Measurements from ENCODE around the gene PHACTR2. TPM values are rescaled to one million over a fixed set of nuclear protein-coding genes. Genes with fewer than 3 reads are reported as not detected.

PHACTR2 gene
- total RNA-seq, 1 donor from 2014 or later = 110 TPM

- no peak for DNase-seq (ENCODE audit: low spot score)
- H3K4me1 Mint-ChIP-seq (ENCODE audit: low read depth) = peaks cover 87% of the 10 kb centered on the region
- H3K27ac Mint-ChIP-seq (ENCODE audit: unreplicated experiment) = peak overlapping the region; percentile 58
- no peak overlapping the region for H3K4me3 Mint-ChIP-seq (ENCODE audit: unreplicated experiment)
- H3K27me3 Mint-ChIP-seq (ENCODE audit: low read depth) = no peaks in the 10 kb centered on the region
- no peak for TF ChIP-seq CTCF (IDR thresholded peaks at IDR 0.05)
- H3K9me3 Mint-ChIP-seq (ENCODE audit: low read depth) = peaks cover 3% of the 10 kb centered on the region
- peaks cover 2% of the 10 kb centered on the region for H3K36me3 Mint-ChIP-seq (ENCODE audit: low read depth)
Observed at GRCh38 chr6:143699430-143699825, 21.7 kb downstream of the PHACTR2 start.

GRCh38 chr6:143700684-143701348 lies 23.1 kb downstream of the PHACTR2 start:
- no peaks in the 10 kb centered on the region for H3K27me3 Mint-ChIP-seq (ENCODE audit: low read depth)
- H3K9me3 Mint-ChIP-seq (ENCODE audit: low read depth) = peaks cover 3% of the 10 kb centered on the region
- peak; percentile 21 for TF ChIP-seq CTCF (IDR thresholded peaks at IDR 0.05)
- DNase-seq (ENCODE audit: low spot score) = no peak
- H3K36me3 Mint-ChIP-seq (ENCODE audit: low read depth) = peaks cover 6% of the 10 kb centered on the region
- H3K27ac Mint-ChIP-seq (ENCODE audit: unreplicated experiment) = peak overlapping the region; percentile 76
- H3K4me3 Mint-ChIP-seq (ENCODE audit: unreplicated experiment) = peak overlapping the region; percentile 49
- H3K4me1 Mint-ChIP-seq (ENCODE audit: low read depth) = peaks cover 77% of the 10 kb centered on the region

- Mint-ChIP-seq H3K9me3 (ENCODE audit: low read depth) (peaks cover 6% of the 10 kb centered on the region), H3K27me3 (ENCODE audit: low read depth) (no peaks in the 10 kb centered on the region), H3K4me3 (ENCODE audit: unreplicated experiment) (peak overlapping the region; percentile 35), H3K27ac (ENCODE audit: unreplicated experiment) (peak overlapping the region; percentile 76), H3K36me3 (ENCODE audit: low read depth) (peaks cover 10% of the 10 kb centered on the region), H3K4me1 (ENCODE audit: low read depth) (peaks cover 71% of the 10 kb centered on the region)
- TF ChIP-seq CTCF (IDR thresholded peaks at IDR 0.05) = no peak
- DNase-seq (ENCODE audit: low spot score) = no peak
Observed at GRCh38 chr6:143701349-143702234, 23.8 kb downstream of the PHACTR2 start.

GRCh38 chr6:143705569-143705968 lies 27.8 kb downstream of the PHACTR2 start:
- H3K27ac Mint-ChIP-seq (ENCODE audit: unreplicated experiment) = no peak overlapping the region
- H3K9me3 Mint-ChIP-seq (ENCODE audit: low read depth) = peaks cover 8% of the 10 kb centered on the region
- peaks cover 14% of the 10 kb centered on the region for H3K36me3 Mint-ChIP-seq (ENCODE audit: low read depth)
- no peak for TF ChIP-seq CTCF (IDR thresholded peaks at IDR 0.05)
- no peak for DNase-seq (ENCODE audit: low spot score)
- no peak overlapping the region for H3K4me3 Mint-ChIP-seq (ENCODE audit: unreplicated experiment)
- H3K27me3 Mint-ChIP-seq (ENCODE audit: low read depth) = no peaks in the 10 kb centered on the region
- H3K4me1 Mint-ChIP-seq (ENCODE audit: low read depth) = peaks cover 44% of the 10 kb centered on the region

- Mint-ChIP-seq H3K27ac (ENCODE audit: unreplicated experiment) (no peak overlapping the region), H3K36me3 (ENCODE audit: low read depth) (peaks cover 14% of the 10 kb centered on the region), H3K4me1 (ENCODE audit: low read depth) (peaks cover 41% of the 10 kb centered on the region), H3K4me3 (ENCODE audit: unreplicated experiment) (no peak overlapping the region), H3K27me3 (ENCODE audit: low read depth) (no peaks in the 10 kb centered on the region), H3K9me3 (ENCODE audit: low read depth) (peaks cover 8% of the 10 kb centered on the region)
- DNase-seq (ENCODE audit: low spot score) = no peak
- no peak for TF ChIP-seq CTCF (IDR thresholded peaks at IDR 0.05)
Observed at GRCh38 chr6:143707697-143708096, 29.9 kb downstream of the PHACTR2 start.
